Renal pelvis (tissue), 12 donors: Measurements from ENCODE around the gene CLEC1B. TPM values are rescaled to one million over a fixed set of nuclear protein-coding genes. Genes with fewer than 3 reads are reported as not detected.
"Not testable (repeated sequence)": the region's sequence is repeated elsewhere in the genome, so short reads cannot be mapped to it uniquely, and the experiment has no call there.

ENCODE experiments used
- DNase-seq: peaks from one replicate; pipeline ENCODE4 v3.0.0-alpha.2; 2013
- long read RNA-seq, 16 experiments: transcript quantifications; one replicate each; lab custom pipeline, GENCODE V29; 2026
- polyA plus RNA-seq, 3 donors: library from polyadenylated mRNA; unstranded; fragments of 120-200 nt; gene quantifications; one replicate each; pipeline ENCODE4 v1.2.1, GENCODE V29; 2013; ENCODE audit not compliant: insufficient read length in 3 of 3

CLEC1B gene
- polyA plus RNA-seq = 1 to 10 TPM in 2 of 3 donors, under 1 TPM in 1; 0.86 to 1.6 (median 1.2) TPM
- long read RNA-seq, donor 1, partial matches to known transcripts = 0 of 2 reads
- long read RNA-seq, donor 1, other reads (novel, unspliced or antisense) = 0 of 2 reads
- long read RNA-seq, donor 2, partial matches to known transcripts = 0 of 1 reads
- long read RNA-seq, donor 2, other reads (novel, unspliced or antisense) = 0 of 1 reads
- long read RNA-seq, donor 3, partial matches to known transcripts = 0 of 1 reads
- long read RNA-seq, donor 3, other reads (novel, unspliced or antisense) = 0 of 1 reads
- long read RNA-seq, donor 4, partial matches to known transcripts = 0 of 1 reads
- long read RNA-seq, donor 4, other reads (novel, unspliced or antisense) = 0 of 1 reads
- long read RNA-seq, donor 5, partial matches to known transcripts = 0 of 1 reads
- long read RNA-seq, donor 5, other reads (novel, unspliced or antisense) = 0 of 1 reads
- long read RNA-seq, donor 6 = 0 reads
- long read RNA-seq, donor 7 = 0 reads
- long read RNA-seq, donor 8 = 0 reads
- long read RNA-seq, donor 9 = 0 reads
- long read RNA-seq, donor 10 = 0 reads
- long read RNA-seq, donor 11 = 0 reads
- long read RNA-seq, donor 12 = 0 reads
- long read RNA-seq, donor 13 = 0 reads
- long read RNA-seq, donor 14 = 0 reads
- long read RNA-seq, donor 15 = 0 reads
- long read RNA-seq, donor 16 = 0 reads

GRCh38 chr12:9999016-9999415, at the start of gene CLEC1B:
Gene CLEC1B (minus strand): TSS chr12:9999121. CDS start chr12:9999100, 21 bp downstream.
- DNase-seq = no peak

DNA sequence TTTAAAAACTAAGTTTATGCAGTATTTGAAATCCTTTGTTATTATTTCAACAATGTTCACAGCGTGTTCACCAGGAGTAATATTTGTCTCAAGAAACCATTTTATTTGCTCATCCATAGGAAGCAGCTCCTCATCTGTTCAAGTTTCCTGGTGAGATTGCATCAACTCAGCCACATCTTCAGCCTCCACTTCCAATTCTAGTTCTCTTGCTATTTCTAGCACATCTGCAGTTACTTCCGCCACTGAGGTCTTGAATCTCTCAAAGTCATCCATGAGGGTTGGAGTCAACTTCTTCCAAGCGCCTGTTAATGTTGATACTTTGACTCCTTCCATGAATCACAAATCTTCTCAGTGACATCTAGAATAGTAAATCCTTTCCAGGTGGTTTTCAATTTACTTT, 49.6 kb upstream of the CLEC1B start:
- no peak for DNase-seq

GRCh38 chr12:10042167-10042566, 43.2 kb upstream of the CLEC1B start:
- DNase-seq = no peak

DNA sequence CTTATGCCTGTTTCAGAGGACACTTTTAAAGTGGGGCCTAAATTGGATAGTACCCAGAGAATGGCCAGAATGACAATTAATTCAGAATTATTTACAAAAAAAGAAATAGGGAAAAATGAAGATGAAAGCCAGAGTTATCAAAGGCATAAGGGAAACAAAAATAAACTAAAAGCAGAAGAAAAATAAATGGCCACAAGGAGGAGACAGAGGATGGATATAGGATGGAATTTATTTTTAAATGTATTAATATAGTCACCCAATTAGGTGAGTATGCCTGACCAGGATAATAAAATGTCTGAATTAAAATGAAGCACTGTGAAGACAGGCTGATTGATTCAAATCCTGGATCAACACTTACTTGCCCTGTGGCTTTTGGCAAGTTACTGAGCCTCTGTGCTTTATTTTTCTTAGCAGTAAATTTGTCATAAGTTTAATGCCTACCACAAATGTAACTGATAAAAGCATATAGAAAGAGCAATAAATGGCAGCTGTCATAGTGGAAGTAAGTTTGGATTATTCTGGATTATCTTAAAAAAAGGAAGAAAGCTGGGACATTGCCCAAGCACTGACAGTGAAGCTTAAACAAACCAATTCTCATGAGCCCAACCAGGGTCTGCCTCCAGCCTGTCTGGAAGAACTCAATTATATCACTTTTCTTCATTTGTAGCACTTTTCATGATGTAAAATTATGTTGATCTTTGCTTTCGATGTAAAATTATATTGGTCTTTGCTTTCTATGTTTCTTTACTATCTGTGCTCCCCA, 35.0 kb upstream of the CLEC1B start:
- DNase-seq = peak; percentile 4

- DNase-seq = no peak
These were observed 32.9 kb upstream of the CLEC1B start for GRCh38 chr12:10031771-10032175.

GRCh38 chr12:10031321-10031720, 32.4 kb upstream of the CLEC1B start:
- DNase-seq = no peak

DNA sequence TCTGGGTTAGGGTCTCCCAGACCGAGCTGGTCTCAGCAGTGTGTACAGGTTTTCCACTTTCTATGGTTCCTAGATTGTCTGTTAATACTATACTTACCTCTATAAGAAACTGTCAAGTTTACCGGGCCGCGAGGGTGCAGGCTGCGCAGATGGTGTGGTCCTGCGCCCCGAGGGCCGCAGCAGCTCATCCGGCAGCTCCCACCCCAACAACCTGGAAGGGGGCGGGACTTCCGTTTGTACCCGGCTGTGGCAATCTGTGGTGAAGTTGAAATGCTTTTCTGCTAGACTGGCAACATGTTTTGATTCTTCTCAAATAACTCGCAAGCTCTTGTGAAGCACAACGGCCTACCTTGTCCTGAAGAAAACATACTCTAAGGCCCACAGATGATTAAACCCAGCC, 31.5 kb upstream of the CLEC1B start, which contains the start of gene CLEC9A:
TSS of gene CLEC9A (plus strand) at position 237 of the 400 bp plus-strand sequence. CDS start 22,006 bp downstream, outside the sequence.
- DNase-seq = no peak

DNA sequence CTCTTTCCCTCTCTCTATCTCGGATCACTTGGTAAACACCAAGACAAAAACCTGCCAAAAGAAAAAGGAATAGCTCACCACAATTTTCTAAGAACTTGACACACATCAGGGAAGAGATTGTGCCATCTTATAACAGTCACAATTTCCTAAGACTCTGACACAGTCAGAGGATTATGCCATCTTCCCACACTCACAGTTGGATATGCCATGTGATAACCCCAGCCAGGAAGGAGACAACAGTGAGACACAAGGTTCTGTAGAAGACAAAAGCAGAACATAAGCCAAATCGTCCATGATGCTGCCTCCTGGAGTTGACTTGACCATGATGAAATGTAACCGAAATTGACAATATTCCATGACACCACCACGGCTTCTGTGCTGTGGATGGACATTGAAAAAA, 28.8 kb upstream of the CLEC1B start:
- no peak for DNase-seq

DNA sequence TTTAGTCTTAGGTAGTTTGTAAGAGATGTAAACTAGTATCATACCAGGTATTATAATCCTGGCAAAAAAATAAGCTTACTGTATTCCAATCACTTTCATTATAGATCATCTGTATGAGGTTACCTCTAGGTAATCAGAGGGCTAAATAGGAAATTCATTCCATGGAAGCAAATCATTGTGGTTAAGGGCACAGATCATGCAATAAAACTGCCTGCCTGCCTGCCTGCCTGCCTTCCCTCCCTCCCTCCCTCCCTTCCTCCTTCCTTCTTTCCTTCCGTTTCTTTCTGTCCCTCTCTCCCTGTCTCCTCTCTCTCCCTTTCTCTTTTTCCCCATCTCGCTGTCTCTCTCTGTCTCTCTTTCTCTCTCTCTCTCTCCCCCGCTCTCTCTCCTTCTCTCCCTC, 28.4 kb upstream of the CLEC1B start:
- no peak for DNase-seq

- DNase-seq = not testable (repeated sequence)
These were observed 27.7 kb upstream of the CLEC1B start for GRCh38 chr12:10026666-10027065.

DNA sequence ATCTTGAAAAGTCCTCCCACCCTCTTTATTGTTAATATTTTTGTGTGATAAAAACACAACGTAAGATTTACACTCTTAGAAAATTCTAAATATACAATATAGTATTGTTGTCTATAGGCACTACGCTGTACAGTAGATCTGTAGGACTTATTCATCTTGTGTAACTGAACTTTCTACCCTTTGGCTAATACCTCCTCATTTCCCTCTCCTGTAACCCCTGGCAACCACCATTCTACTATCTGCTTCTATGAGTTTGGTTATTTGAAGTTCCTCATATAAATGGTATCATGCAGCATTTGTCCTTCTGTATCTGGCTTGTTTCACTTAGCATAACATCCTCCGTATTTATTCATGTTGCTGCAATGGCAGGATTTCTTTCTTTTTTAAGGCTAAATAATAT, 26.3 kb upstream of the CLEC1B start:
- no peak for DNase-seq

- DNase-seq = no peak
These were observed 22.4 kb upstream of the CLEC1B start for GRCh38 chr12:10021342-10021741.

- no peak for DNase-seq
These were observed 19.5 kb upstream of the CLEC1B start for GRCh38 chr12:10018386-10018785.

GRCh38 chr12:10016881-10017280, 18.0 kb upstream of the CLEC1B start:
- DNase-seq = no peak

DNA sequence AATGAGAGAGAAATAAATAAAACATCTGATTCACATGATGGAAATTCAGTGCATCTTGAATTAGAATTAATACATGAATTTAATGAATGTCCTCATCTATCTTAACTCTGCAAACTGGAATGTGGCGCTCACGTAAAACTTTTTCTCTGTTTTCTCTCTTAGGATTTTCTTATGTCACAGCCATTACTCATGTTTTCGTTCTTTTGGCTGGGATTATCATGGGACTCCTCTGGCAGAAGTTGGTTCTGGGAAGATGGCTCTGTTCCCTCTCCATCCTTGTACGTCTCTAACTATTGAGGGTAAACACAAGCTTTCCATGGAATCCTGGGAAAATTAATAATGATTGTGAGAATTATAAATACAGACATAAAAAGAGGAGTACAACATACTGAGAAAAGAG, 16.5 kb upstream of the CLEC1B start:
- DNase-seq = no peak

DNA sequence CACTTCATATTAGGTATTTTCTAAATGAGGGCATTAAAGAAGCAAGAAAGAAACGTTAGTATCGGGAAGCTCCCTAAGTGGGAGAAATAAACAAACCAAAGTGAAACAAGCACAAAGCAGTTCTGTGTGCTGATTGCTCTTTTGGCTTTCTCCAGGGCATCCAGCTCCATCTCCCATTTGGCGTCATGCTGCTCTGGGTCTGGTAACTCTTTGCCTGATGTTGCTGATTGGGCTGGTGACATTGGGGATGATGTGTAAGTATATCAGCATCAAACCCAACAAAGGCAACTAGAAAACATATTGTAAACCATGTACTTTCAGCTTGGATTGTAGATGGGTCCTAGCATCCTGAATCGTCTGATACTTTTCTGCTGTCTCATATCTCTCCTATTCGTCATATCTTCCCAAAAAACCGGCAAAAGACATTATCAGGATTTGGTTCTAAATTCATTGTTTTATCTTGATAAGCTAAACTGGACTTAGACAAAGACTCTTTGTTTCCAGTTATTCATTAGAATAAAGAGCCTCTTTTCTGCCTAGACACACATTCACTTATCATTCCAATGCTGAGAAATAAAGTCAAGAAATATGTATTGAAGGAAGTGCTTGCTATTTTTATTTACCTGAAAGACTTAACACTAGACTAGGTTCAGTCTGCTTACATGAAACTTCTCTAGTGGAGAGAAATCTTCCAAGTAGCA, 13.9 kb upstream of the CLEC1B start:
- DNase-seq = no peak

DNA sequence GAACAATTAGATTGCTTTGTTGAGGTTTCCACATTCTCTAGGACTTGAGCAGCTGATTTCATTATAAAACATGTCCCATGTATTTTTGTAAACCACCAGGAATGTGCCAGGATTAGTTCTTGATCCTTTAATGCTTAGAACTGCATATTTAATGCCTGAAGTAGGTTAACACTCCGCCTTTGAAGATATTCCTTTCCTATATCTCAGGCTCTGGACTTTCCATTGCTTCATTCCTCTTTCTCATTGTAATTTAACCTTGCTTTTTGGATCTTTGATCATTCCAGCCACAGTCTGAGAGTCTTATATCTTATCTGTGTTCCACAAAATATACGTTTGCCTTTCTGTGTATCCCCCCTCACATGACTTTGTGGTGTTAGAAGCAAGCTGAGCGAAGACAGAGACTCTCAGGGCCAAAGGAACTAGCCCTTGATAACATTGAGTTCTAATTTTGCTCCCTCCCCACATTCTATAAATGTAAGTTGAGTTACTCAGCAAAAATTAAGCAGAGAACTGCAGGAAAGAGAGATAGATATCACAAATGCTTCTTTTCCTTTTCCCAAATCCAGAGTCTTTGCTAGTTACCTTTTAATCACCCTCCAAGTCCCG, 2.4 kb upstream of the CLEC1B start:
- no peak for DNase-seq

- DNase-seq = no peak
These were observed 6.6 kb downstream of the CLEC1B start for GRCh38 chr12:9992296-9992695.

DNA sequence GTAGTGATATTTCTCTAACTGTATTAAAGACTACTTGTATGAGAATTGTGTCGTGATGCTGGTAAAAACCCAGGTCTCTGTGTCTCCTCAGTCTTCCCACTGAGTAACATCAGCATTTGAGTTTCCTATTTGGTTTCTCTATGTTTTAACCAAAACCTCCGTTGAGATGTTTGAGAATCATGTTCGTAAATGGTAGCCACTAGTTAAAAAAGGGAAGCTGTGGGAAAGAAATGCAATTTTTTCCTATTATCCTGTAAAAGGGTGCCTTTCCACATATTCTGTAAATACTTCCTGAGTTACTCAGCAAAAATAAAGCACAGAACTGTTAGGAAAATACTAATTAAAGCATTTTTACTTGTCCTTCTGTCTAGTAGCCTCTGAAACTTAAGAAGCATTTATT, 7.0 kb downstream of the CLEC1B start:
- DNase-seq = no peak

- no peak for DNase-seq
These were observed 18.8 kb downstream of the CLEC1B start for GRCh38 chr12:9980126-9980525.

GRCh38 chr12:9977916-9978315, 21.0 kb downstream of the CLEC1B start:
- DNase-seq = no peak
